Omental fat pad (tissue), 4 donors: Measurements from ENCODE around the gene TMIE. TPM values are rescaled to one million over a fixed set of nuclear protein-coding genes. Genes with fewer than 3 reads are reported as not detected.
"Not testable (repeated sequence)": the region's sequence is repeated elsewhere in the genome, so short reads cannot be mapped to it uniquely, and the experiment has no call there.

Source experiments
- ATAC-seq: fragments of 150-250 bp; one replicate; pipeline ENCODE4 v1.9.1; 2016; ENCODE audit warnings: mild to moderate bottlenecking, moderate library complexity; ENCODE audit not compliant: low FRiP score
- DNase-seq: peaks from one replicate; pipeline ENCODE4 v3.0.0-alpha.2; 2019; ENCODE audit warnings: low spot score
- total RNA-seq, 4 donors: library from RNA; depleted of rRNA; stranded (reverse); fragments of >200 nt; gene quantifications; one replicate each; pipeline ENCODE4 v1.1.0, GENCODE V29; 2016
- TF ChIP-seq, protein P1 (sequence below), 3 donors: fragments of 450-650 bp; IDR thresholded peaks; one replicate each; pipeline ENCODE4 v1.5.1; 2016 to 2017; ENCODE audit warnings: antibody characterized with exemption in 3 of 3, mild to moderate bottlenecking in 3 of 3, moderate library complexity in 2 of 3

Gene TMIE
- total RNA-seq, 4 donors from 2014 or later, result 0.79 TPM; not detected in 3

DNA sequence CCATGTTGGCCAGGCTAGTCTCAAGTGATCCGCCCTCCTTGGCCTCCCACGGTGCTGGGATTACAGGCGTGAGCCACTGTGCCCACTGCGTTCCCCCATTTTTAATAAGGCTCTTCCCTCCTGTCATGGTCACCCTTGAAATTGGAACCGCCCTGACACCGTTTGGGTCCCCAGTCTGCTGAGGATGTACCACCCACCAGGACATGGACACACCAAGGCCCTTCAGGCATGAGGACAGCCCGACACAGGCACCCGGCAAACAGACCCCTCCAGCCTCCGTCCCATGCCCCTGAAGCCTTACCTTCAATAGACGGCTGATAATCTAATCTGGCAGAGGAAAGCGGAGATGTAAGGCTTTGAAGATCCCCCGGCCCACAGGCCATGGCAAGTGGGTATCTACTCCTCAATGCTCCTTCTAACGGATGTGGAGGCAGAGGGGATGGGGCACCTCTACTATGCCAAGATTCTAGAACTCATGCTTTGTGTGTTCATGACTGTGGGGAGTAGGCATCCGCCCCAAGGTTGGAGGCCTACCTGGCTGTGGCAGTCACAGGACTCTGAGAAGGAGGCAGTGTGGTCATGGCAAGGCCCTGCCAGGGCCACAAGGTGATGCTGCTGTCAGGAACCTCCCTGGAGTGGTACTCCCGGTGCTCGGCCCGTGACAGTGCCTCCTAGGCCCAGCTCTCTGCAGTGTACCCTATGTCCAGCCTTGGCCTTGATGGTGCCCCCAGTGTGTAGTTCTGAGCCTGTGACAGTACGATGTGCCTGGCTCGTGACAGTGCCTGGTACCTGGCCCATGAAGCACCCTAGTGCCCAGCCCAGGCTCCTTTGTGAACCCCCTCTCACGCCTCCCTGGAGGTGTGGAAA lies 35.0 kb downstream of the TMIE start:
- no peak for ATAC-seq
- DNase-seq, result no peak
- TF ChIP-seq, protein P1, sequence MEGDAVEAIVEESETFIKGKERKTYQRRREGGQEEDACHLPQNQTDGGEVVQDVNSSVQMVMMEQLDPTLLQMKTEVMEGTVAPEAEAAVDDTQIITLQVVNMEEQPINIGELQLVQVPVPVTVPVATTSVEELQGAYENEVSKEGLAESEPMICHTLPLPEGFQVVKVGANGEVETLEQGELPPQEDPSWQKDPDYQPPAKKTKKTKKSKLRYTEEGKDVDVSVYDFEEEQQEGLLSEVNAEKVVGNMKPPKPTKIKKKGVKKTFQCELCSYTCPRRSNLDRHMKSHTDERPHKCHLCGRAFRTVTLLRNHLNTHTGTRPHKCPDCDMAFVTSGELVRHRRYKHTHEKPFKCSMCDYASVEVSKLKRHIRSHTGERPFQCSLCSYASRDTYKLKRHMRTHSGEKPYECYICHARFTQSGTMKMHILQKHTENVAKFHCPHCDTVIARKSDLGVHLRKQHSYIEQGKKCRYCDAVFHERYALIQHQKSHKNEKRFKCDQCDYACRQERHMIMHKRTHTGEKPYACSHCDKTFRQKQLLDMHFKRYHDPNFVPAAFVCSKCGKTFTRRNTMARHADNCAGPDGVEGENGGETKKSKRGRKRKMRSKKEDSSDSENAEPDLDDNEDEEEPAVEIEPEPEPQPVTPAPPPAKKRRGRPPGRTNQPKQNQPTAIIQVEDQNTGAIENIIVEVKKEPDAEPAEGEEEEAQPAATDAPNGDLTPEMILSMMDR (IDR thresholded peaks at IDR 0.05), result no peak

DNA sequence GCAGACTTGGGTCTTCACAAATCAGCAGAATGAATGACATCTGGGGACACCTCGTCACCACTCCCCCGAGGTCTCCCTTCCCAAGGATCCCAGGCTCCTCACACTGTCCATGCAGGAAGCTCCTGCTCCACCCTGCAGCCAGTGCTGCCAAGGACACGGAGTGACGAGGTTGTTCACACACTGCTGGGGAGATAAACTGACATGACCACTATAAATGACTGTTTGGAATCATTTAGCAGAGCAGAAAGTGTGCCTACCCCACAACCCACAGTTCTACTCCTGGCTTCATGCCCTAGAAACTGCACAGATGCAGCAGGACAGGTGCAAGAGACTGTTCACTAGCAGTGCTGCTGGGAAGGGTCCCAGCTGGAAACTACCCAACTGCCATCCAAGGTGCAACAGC lies 36.1 kb downstream of the TMIE start:
- TF ChIP-seq, protein P1 (IDR thresholded peaks at IDR 0.05), result no peak
- no peak for DNase-seq
- ATAC-seq, result no peak

DNA sequence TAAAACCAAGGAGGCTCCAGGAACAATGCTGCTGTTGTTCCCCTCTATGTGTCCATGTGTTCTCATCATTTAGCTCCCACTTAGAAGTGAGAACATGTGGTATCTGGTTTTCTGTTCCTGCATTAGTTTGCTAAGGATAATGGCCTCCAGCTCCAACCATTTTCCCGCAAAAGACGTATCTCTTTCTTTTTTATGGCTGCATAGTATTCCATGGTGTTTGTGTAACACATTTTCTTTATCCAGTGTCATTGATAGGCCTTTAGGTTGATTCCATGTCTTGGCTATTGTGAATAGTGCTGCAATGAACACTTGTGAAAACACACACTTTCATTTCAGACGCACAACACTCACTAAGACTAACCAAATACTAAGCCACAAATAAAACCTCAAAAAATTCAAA lies 38.4 kb downstream of the TMIE start:
- not testable (repeated sequence) for DNase-seq, ATAC-seq

DNA sequence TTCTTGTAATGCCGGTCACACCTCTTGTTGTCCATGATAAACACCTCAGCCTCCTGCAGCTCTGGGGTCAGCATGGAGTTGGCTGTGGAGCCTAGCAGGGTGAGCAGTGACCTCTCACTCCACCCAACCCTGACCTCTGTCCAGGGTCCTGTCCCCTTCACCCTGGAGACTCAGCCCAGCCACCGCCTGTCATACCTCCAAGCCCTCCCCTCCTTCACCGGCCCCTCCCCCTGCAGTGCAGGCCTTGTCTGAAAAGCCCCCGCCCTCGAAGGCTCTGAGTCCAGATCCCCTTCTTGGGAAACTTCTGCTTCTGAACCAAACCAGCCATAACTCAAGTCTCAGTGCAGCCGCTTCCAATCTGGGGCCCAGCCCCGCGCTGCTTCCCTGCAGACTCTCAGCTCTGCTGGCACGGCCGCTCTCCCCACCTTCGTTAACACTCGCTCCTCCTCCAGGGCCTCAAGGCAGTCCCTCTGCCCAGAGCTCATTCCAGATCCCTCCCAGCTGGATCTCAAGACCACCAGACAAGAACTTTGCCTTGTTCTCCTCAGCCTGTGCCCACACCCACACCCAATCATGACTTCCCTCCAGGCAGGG lies 41.9 kb downstream of the TMIE start:
- TF ChIP-seq, protein P1 (IDR thresholded peaks at IDR 0.05), result no peak
- ATAC-seq (no peak), DNase-seq (no peak)

DNA sequence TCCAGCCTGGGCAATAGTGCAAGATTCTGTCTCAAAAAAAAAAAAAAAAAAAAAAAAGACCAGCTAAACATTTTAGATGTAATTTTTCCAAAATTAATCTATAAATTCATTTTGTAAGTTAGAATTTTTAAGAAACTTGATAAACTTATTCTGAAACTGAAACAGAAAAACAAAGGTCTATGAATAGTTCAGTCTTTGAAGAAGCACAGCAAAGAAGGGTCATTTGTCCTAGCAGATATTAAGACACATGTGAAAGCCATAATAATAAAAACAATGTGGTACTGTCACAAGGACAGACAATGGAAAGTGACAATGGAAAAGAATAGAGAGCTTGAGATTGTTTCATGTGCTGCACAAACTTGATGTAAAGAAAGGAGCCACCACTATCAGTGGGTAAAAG lies 45.5 kb downstream of the TMIE start:
- TF ChIP-seq, protein P1 (IDR thresholded peaks at IDR 0.05), result no peak
- no peak for DNase-seq
- ATAC-seq, result no peak

DNA sequence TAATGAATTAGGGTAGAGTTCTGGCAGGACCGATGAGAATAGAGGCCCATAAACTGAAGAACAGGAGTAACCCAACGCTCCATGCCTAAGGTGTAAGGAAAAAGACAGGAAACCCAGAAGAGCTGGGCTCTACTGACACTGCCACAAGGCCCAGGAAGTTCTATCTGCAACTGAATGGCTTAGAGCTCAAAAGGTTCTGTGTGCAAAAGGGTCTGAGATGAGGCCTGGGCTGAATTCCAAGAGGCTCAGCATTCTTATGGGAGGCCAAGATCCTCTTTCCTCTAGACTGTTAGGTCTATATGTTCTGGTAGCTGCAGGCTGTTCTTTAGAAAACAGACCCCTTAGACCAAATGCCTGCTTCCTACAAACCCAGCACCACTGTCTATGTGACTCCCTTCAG lies 47.0 kb downstream of the TMIE start:
- DNase-seq (no peak), ATAC-seq (no peak)
- TF ChIP-seq, protein P1 (IDR thresholded peaks at IDR 0.05), result no peak

DNA sequence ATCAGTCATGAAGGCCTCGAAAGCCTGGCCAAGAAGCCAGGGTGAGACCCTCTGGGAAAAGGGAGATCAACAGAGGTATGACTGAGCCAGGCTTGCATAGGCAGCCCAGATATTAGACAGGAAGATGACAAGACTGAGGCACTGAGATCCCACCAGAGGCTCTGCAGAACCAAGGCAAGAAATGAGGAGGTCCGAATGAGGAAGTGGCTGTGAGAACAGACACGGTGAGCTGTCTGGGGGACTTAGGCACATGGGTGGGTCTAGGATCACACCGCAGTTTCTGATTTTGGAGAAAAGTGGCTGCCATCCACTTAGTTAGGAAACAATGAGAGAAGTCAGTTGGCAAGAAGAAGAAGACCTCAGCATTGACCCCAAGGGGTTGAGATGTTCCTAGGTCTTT lies 47.9 kb downstream of the TMIE start:
- no peak for DNase-seq
- TF ChIP-seq, protein P1 (IDR thresholded peaks at IDR 0.05), result no peak
- no peak for ATAC-seq
